B cell (primary cell): ENCODE data around the gene MED9.
A peak's percentile ranks its signal among the peaks of the same experiment; 100 is the strongest.

Experiments used
- EZH2 ChIP-seq: IDR thresholded peaks from 2 replicates; pipeline ENCODE4 v1.6.1; 2012; ENCODE audit warnings: borderline replicate concordance, low read depth, mild to moderate bottlenecking, moderate library complexity, low read length; ENCODE audit not compliant: insufficient read depth, poor library complexity, severe bottlenecking
- TF ChIP-seq, protein P1 (sequence below): fragments of 200-600 bp; IDR thresholded peaks from one replicate; pipeline ENCODE4 v1.8.0; 2022; ENCODE audit warnings: antibody characterized with exemption, mild to moderate bottlenecking

- TF ChIP-seq, protein P1, sequence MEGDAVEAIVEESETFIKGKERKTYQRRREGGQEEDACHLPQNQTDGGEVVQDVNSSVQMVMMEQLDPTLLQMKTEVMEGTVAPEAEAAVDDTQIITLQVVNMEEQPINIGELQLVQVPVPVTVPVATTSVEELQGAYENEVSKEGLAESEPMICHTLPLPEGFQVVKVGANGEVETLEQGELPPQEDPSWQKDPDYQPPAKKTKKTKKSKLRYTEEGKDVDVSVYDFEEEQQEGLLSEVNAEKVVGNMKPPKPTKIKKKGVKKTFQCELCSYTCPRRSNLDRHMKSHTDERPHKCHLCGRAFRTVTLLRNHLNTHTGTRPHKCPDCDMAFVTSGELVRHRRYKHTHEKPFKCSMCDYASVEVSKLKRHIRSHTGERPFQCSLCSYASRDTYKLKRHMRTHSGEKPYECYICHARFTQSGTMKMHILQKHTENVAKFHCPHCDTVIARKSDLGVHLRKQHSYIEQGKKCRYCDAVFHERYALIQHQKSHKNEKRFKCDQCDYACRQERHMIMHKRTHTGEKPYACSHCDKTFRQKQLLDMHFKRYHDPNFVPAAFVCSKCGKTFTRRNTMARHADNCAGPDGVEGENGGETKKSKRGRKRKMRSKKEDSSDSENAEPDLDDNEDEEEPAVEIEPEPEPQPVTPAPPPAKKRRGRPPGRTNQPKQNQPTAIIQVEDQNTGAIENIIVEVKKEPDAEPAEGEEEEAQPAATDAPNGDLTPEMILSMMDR, result peak; percentile 44
- TF ChIP-seq EZH2, result no peak
These were observed 20.5 kb downstream of the MED9 start for GRCh38 chr17:17497065-17497844.
